DOHH2 (cell line): ENCODE data around the gene TNFRSF11A.

Experiments used
- CTCF ChIP-seq: fragments of 200-600 bp; sonication (generic); IDR thresholded peaks from one replicate; pipeline ENCODE4 v1.5.1; 2014; ENCODE audit warnings: antibody characterized with exemption, mild to moderate bottlenecking, low read depth, low read length; ENCODE audit not compliant: poor library complexity, severe bottlenecking
- EZH2phosphoT487 ChIP-seq: fragments of 200-600 bp; sonication (generic); IDR thresholded peaks from 2 replicates; pipeline ENCODE4 v1.6.1; 2017; ENCODE audit warnings: borderline replicate concordance, mild to moderate bottlenecking, antibody characterized with exemption, low read length, moderate library complexity, mixed read lengths

DNA sequence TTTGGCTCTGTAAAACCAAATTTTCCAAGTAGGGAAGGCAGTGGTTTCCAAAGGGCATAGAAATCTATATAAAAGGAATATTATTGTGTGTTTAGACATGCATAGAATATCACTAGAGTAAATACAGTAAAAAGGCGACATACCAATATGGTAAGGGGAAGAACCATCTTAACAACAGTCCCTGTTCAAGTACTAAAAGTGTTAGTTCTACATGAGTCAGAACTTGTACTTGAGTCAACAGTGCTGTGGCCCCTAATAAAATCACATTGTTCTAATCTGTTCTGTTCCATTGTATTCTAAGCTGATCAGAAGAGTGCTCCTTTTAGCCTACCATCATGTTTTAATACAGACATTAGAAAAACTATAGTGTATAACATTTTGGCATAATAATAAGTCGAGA is 36.1 kb upstream of the TNFRSF11A start:
- no peak for TF ChIP-seq CTCF
- TF ChIP-seq EZH2phosphoT487: no peak
